ENCODE data around the gene SOX10. TPM values are rescaled to one million over a fixed set of nuclear protein-coding genes. Genes with fewer than 3 reads are reported as not detected.
"Not testable (repeated sequence)": the region's sequence is repeated elsewhere in the genome, so short reads cannot be mapped to it uniquely, and the experiment has no call there.

SOX10 gene
- total RNA-seq, 4 donors from 2014 or later = 59.9 to 94.0 (median 84.2) TPM

GRCh38 chr22:37979782-37980181, 4.6 kb downstream of the SOX10 start:
- WGBS, 2 donors = 44 to 57% methylated on average over 8 of the region's 8 CpGs
- Histone ChIP-seq H3K36me3 (peaks cover 0 to 79% (median 0%) of the 10 kb centered on the region in 3 donors), H3K4me3 (peak overlapping the region; percentile 43 to 70 (median 53)), H3K27me3 (no peaks in the 10 kb centered on the region), H3K27ac (peak overlapping the region; percentile 88 to 97 (median 92)), H3K9me3 (no peaks in the 10 kb centered on the region), H3K4me1 (peaks cover 0 to 37% (median 7%) of the 10 kb centered on the region in 4 donors)
- peak in 1 of 2 donors; percentile 25 for TF ChIP-seq POLR2A (IDR thresholded peaks at IDR 0.05)
- TF ChIP-seq EP300 (IDR thresholded peaks at IDR 0.05) = peak in 1 of 2 donors; percentile 81
- TF ChIP-seq, protein P1, sequence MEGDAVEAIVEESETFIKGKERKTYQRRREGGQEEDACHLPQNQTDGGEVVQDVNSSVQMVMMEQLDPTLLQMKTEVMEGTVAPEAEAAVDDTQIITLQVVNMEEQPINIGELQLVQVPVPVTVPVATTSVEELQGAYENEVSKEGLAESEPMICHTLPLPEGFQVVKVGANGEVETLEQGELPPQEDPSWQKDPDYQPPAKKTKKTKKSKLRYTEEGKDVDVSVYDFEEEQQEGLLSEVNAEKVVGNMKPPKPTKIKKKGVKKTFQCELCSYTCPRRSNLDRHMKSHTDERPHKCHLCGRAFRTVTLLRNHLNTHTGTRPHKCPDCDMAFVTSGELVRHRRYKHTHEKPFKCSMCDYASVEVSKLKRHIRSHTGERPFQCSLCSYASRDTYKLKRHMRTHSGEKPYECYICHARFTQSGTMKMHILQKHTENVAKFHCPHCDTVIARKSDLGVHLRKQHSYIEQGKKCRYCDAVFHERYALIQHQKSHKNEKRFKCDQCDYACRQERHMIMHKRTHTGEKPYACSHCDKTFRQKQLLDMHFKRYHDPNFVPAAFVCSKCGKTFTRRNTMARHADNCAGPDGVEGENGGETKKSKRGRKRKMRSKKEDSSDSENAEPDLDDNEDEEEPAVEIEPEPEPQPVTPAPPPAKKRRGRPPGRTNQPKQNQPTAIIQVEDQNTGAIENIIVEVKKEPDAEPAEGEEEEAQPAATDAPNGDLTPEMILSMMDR (IDR thresholded peaks at IDR 0.05) = no peak
- DNase-seq (ENCODE audit: low spot score in 2 of 2) = no peak

- TF ChIP-seq EP300 (IDR thresholded peaks at IDR 0.05) = no peak
- TF ChIP-seq POLR2A (IDR thresholded peaks at IDR 0.05) = no peak
- TF ChIP-seq, protein P1 (IDR thresholded peaks at IDR 0.05) = no peak
- Histone ChIP-seq H3K4me1 (peaks cover 0 to 53% (median 9%) of the 10 kb centered on the region in 4 donors), H3K9me3 (no peaks in the 10 kb centered on the region), H3K4me3 (peak overlapping the region in 2 of 4 donors; percentile 62 to 70), H3K27ac (peak overlapping the region; percentile 18 to 97 (median 67)), H3K36me3 (peaks cover 0 to 90% (median 0%) of the 10 kb centered on the region in 3 donors), H3K27me3 (no peaks in the 10 kb centered on the region)
- no peak for DNase-seq (ENCODE audit: low spot score in 2 of 2)
- 67 to 72% methylated on average over 4 of the region's 4 CpGs for WGBS, 2 donors
Measured at GRCh38 chr22:37976547-37976946, 7.8 kb downstream of the SOX10 start.

DNA sequence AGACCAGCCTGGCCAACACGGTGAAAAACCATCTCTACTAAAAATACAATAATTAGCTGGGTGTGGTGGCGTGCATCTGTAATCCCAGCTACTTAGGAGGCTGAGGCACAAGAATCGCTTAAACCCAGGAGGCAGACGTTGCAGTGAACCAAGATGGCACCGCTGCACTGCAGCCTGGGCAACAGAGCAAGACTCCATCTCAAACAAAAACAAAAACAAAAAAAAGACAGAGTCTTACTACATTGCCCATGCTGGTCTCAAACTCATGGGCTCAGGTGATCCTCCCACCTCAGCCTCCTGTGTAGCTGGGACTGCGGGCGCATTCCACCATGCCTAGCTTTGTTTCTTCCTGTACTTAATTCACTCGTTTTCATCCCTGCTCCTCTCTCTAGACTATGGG, 8.3 kb downstream of the SOX10 start:
- peak overlapping the region; percentile 18 to 97 (median 57) for H3K27ac ChIP-seq
- H3K27me3 ChIP-seq; H3K9me3 ChIP-seq; DNase-seq (ENCODE audit: low spot score in 2 of 2): not testable (repeated sequence)
- peak overlapping the region in 1 of 4 donors; percentile 70 for H3K4me3 ChIP-seq
- H3K4me1 ChIP-seq = peaks cover 0 to 58% (median 9%) of the 10 kb centered on the region in 4 donors
- WGBS, 2 donors = 64 to 66% methylated on average over 8 of the region's 8 CpGs
- H3K36me3 ChIP-seq = peaks cover 0 to 87% (median 0%) of the 10 kb centered on the region in 3 donors

DNA sequence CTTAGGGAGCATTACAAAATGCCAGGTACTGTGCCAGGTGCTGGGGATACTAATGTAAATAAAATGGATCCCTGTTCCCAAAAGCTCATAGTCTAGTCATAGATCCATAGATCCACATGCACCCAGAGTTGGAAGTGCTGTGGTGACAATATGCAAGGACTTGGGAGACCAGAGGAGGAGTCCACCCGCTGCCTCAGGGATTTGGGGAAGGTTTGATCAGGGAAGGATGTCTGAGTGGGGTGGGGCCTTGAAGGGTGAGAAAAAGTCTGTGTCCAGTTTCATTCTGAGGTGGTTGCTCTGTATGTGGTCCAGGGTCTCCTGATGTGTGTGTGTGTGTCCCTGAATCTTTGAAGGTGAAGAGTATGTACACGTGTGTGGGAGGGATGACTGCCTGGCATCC, 9.2 kb downstream of the SOX10 start:
- no peak overlapping the region for H3K4me3 ChIP-seq
- peak overlapping the region in 3 of 4 donors; percentile 22 to 97 (median 92) for H3K27ac ChIP-seq
- H3K9me3 ChIP-seq = no peaks in the 10 kb centered on the region
- no peaks in the 10 kb centered on the region for H3K27me3 ChIP-seq
- DNase-seq (ENCODE audit: low spot score in 2 of 2) = no peak
- 49 to 69% methylated on average over 2 of the region's 2 CpGs for WGBS, 2 donors
- TF ChIP-seq EP300 (IDR thresholded peaks at IDR 0.05) (no peak), POLR2A (IDR thresholded peaks at IDR 0.05) (no peak)
- TF ChIP-seq, protein P1 (IDR thresholded peaks at IDR 0.05) = no peak
- peaks cover 0 to 83% (median 0%) of the 10 kb centered on the region in 3 donors for H3K36me3 ChIP-seq
- H3K4me1 ChIP-seq = peaks cover 0 to 62% (median 9%) of the 10 kb centered on the region in 4 donors

DNA sequence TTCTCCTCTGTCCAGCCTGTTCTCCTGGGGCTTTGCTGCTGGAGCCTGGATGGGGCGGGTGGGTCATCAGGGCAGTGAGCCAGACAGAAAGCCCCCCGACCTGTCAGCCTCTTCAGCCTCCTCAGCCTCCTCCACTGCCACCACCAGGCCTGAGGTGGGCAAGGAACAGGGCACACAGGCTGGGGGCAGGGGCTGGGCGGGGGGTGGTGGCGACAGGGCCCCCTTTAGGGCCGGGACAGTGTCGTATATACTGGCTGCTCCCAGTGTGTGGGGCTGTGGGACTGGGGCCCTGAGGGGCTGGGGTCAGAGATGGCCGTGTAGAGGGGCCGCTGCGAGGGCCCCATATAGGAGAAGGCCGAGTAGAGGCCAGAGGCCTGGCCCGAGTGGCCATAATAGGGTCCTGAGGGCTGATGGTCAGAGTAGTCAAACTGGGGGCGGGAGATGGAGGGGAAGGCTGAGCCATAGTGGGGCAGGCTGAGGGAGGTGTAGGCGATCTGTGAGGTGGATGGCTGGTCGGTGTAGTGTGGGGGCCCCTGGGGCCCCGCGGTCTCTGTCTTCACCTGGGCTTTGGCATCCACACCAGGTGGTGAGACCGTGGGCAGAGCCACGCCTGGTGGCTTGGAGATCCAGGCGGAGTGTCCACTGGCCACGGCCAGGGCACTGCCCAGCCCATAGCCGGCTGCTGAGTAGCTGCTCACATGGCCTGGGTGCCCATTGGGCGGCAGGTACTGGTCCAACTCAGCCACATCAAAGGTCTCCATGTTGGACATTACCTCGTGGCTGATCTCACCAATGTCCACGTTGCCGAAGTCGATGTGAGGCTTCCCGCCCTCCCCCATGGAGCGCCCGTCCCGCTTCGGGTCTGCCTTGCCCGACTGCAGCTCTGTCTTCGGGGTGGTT, 10.8 kb downstream of the SOX10 start:
- H3K27me3 ChIP-seq = no peaks in the 10 kb centered on the region
- no peak for DNase-seq (ENCODE audit: low spot score in 2 of 2)
- H3K9me3 ChIP-seq = no peaks in the 10 kb centered on the region
- peaks cover 0 to 67% (median 14%) of the 10 kb centered on the region in 4 donors for H3K4me1 ChIP-seq
- H3K27ac ChIP-seq = peak overlapping the region in 3 of 4 donors; percentile 36 to 97 (median 37)
- 50 to 67% methylated on average over 29 to 32 of the region's 33 CpGs for WGBS, 2 donors
- H3K4me3 ChIP-seq = no peak overlapping the region
- peaks cover 0 to 83% (median 0%) of the 10 kb centered on the region in 3 donors for H3K36me3 ChIP-seq
- TF ChIP-seq EP300 (IDR thresholded peaks at IDR 0.05) (no peak), POLR2A (IDR thresholded peaks at IDR 0.05) (no peak)
- TF ChIP-seq, protein P1 (IDR thresholded peaks at IDR 0.05) = no peak

Measured in tibial nerve (tissue), 4 donors.